ENCODE data around the gene TNK1. TPM values are rescaled to one million over a fixed set of nuclear protein-coding genes. Genes with fewer than 3 reads are reported as not detected.

Gene TNK1
- total RNA-seq, 2 experiments from 2014 or later, result 6.8 to 6.9 TPM

DNA sequence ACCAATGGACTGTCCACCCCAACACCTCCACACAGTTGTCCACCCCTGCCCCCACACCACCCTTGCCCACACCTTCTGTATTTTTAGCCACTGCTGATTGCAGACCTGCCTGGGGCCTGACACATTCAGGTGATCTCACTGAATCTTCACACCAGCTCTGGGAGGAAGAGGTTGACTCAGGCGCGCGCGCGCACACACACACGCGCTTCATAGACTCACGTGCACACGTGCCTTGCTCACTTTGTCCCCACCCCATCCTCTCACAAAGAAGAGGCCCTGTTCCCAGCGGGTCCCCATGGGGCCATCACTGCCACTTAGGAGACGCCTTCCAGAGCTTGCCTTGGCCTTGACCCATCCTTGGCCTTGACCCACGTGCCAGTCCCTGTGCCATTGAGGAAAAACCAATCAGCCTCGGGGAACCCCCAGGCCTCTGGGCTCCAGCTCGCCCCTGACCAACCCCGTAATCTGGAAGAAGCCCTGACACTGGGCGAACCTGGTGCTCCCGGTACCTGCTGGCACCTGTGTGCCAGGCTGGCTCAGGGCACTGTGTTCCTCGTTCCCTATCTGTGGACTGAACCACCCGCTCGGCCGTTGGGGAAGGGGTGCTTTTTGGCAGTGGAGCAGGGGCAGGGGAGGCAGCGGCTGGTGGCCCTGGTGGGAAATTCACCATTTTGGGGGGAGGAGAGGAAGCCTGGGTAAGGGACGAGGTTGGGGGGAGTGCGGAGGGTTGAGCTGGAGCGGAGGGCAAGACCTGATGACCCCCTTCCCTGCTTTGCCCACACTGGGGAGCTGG, 29.9 kb downstream of the TNK1 start:
- Mint-ChIP-seq H3K27me3 (peaks cover 2% of the 10 kb centered on the region), H3K9me3 (no peaks in the 10 kb centered on the region), H3K27ac (no peak overlapping the region), H3K4me1 (ENCODE audit: low read depth) (peaks cover 6% of the 10 kb centered on the region), H3K4me3 (no peak overlapping the region), H3K36me3 (ENCODE audit: low read depth) (no peaks in the 10 kb centered on the region)
- TF ChIP-seq, protein P1, sequence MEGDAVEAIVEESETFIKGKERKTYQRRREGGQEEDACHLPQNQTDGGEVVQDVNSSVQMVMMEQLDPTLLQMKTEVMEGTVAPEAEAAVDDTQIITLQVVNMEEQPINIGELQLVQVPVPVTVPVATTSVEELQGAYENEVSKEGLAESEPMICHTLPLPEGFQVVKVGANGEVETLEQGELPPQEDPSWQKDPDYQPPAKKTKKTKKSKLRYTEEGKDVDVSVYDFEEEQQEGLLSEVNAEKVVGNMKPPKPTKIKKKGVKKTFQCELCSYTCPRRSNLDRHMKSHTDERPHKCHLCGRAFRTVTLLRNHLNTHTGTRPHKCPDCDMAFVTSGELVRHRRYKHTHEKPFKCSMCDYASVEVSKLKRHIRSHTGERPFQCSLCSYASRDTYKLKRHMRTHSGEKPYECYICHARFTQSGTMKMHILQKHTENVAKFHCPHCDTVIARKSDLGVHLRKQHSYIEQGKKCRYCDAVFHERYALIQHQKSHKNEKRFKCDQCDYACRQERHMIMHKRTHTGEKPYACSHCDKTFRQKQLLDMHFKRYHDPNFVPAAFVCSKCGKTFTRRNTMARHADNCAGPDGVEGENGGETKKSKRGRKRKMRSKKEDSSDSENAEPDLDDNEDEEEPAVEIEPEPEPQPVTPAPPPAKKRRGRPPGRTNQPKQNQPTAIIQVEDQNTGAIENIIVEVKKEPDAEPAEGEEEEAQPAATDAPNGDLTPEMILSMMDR (IDR thresholded peaks at IDR 0.05), result no peak
- DNase-seq (no peak), ATAC-seq (no peak)
- ChIA-PET POLR2A (interaction anchor here (0.6 kb wide), 1 partner anchor 15 kb away, joined by 3 read pairs; the partner anchor contains the start of gene SPEM2), CTCF (no interaction called here)
- intact Hi-C loops (cut with micrococcal nuclease), result no loop called here

DNA sequence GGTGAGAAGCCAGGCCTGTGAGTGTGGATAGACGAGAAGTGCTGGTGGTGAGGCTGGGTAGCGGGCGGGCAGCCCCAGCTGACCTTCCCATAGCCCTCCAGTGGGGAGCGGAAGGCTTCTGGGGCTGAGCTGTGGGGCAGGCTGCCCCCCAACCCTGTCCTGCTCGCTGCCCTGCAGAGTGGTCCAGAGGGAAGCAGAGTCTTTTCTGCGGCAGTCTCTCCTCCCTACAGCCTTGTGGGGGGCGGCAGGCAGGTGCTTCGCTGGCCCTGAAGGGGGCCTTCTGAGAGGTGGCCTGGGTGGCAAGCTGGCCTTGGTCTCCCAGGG, 30.5 kb downstream of the TNK1 start:
- DNase-seq (no peak), ATAC-seq (no peak)
- ChIA-PET POLR2A (interaction anchor here (0.6 kb wide), 1 partner anchor 14 kb away, joined by 3 read pairs; the partner anchor contains the start of gene SPEM2), CTCF (no interaction called here)
- Mint-ChIP-seq H3K27me3 (no peaks in the 10 kb centered on the region), H3K9me3 (no peaks in the 10 kb centered on the region), H3K4me1 (ENCODE audit: low read depth) (peaks cover 4% of the 10 kb centered on the region), H3K4me3 (no peak overlapping the region), H3K36me3 (ENCODE audit: low read depth) (no peaks in the 10 kb centered on the region), H3K27ac (no peak overlapping the region)
- TF ChIP-seq, protein P1 (IDR thresholded peaks at IDR 0.05), result no peak
- intact Hi-C loops (cut with micrococcal nuclease), result no loop called here

DNA sequence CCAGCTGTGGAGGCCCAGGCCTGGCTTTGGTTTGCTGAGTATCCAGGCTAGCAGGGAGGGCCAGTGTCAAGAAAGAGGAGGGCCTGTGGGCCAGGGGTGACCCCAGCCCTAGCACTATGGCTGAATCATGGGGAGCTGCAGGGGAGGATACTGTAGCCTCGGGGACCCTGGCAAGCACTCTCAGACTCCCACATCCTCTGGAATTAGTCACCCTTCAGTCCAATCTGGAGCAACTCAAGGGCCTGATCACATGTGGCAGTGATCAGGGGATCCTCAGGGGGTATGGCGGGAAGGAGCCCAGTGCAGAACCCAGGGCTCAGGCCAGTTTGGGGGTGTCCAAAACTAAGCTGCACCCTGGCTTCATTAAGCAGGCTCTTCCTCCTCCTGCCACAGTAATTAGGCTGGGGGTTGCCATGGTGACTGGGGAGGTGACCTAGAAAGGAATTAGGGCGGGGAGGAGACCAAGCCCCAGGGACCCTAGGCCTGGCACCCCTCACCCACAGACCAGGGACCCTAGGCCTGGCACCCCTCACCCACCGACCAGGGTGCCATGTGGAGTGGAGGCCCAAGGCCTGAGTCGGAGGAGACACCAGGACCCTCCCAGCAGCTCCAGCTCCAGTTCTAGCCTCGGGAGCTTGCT, 32.6 kb downstream of the TNK1 start:
- H3K27ac Mint-ChIP-seq, result no peak overlapping the region
- no peak overlapping the region for H3K4me3 Mint-ChIP-seq
- intact Hi-C loops (cut with micrococcal nuclease), result no loop called here
- H3K36me3 Mint-ChIP-seq (ENCODE audit: low read depth), result no peaks in the 10 kb centered on the region
- H3K27me3 Mint-ChIP-seq, result no peaks in the 10 kb centered on the region
- CTCF ChIA-PET, result interaction anchor here (1.0 kb wide), 1 partner anchor 16 kb away, joined by 4 read pairs; no protein-coding TSS in a partner anchor
- TF ChIP-seq, protein P1 (IDR thresholded peaks at IDR 0.05), result no peak
- ATAC-seq (peak; percentile 27), DNase-seq (no peak)
- no peaks in the 10 kb centered on the region for H3K9me3 Mint-ChIP-seq
- H3K4me1 Mint-ChIP-seq (ENCODE audit: low read depth), result peaks cover 4% of the 10 kb centered on the region
- POLR2A ChIA-PET, result interaction anchor here (0.8 to 1.8 kb wide), 2 partner anchors 11 to 22 kb away, joined by 3 to 6 read pairs; partner anchors contain the start of gene TMEM102

DNA sequence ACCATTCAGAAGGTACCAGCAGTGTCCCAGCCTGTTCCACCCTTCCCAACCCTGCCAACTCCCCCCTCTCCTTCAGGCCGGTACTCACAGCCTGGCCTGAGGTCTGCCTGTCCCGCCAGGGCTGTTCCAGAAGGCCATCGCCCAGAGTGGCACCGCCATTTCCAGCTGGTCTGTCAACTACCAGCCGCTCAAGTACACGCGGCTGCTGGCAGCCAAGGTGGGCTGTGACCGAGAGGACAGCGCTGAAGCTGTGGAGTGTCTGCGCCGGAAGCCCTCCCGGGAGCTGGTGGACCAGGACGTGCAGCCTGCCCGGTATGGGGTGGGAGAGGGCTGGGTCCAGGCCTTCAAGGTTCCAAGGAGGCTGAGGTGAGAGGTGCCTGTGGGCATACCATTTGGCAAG, 33.9 kb downstream of the TNK1 start:
- no peak for ATAC-seq
- Mint-ChIP-seq H3K27ac (no peak overlapping the region), H3K9me3 (no peaks in the 10 kb centered on the region), H3K36me3 (ENCODE audit: low read depth) (no peaks in the 10 kb centered on the region), H3K4me3 (no peak overlapping the region), H3K4me1 (ENCODE audit: low read depth) (no peaks in the 10 kb centered on the region), H3K27me3 (no peaks in the 10 kb centered on the region)
- no peak for DNase-seq
- intact Hi-C loops (cut with micrococcal nuclease), result no loop called here
- POLR2A ChIA-PET, result interaction anchor here (1.8 kb wide), 1 partner anchor 21 kb away, joined by 6 read pairs; the partner anchor contains the start of gene TMEM102
- TF ChIP-seq, protein P1 (IDR thresholded peaks at IDR 0.05), result no peak
- CTCF ChIA-PET, result no interaction called here

DNA sequence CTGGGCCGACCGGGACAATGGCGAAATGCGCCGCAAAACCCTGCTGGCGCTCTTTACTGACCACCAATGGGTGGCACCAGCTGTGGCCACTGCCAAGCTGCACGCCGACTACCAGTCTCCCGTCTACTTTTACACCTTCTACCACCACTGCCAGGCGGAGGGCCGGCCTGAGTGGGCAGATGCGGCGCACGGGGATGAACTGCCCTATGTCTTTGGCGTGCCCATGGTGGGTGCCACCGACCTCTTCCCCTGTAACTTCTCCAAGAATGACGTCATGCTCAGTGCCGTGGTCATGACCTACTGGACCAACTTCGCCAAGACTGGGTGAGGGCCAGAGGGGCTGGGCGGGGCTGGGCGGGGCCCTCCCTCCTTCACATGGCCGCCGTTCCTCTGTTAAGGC, 34.9 kb downstream of the TNK1 start:
- no peaks in the 10 kb centered on the region for H3K27me3 Mint-ChIP-seq
- ATAC-seq, result no peak

More for the DNA sequence above, 34.9 kb downstream of the TNK1 start:
- ChIA-PET POLR2A (interaction anchor here (0.6 kb wide), 1 partner anchor 41 kb away, joined by 6 read pairs; no protein-coding TSS in a partner anchor), CTCF (no interaction called here)
- Mint-ChIP-seq H3K36me3 (ENCODE audit: low read depth) (no peaks in the 10 kb centered on the region), H3K9me3 (no peaks in the 10 kb centered on the region), H3K4me3 (no peak overlapping the region), H3K27ac (no peak overlapping the region), H3K4me1 (ENCODE audit: low read depth) (no peaks in the 10 kb centered on the region)
- TF ChIP-seq, protein P1 (IDR thresholded peaks at IDR 0.05), result no peak
- no peak for DNase-seq
- intact Hi-C loops (cut with micrococcal nuclease), result no loop called here

All from activated CD8-positive, alpha-beta T cell treated with anti-CD3 and anti-CD28 coated beads for 36 hours (primary cell).